Trophoblast cell (in vitro differentiated cells and primary cell): ENCODE results near the gene ACVR2B.

Source experiments
- DNase-seq, 2 donors: peaks; one replicate each; pipeline ENCODE4 v3.0.0-alpha.2; 2016
- H2AFZ ChIP-seq: 2 replicates; pipeline ENCODE4 v1.6.1; 2013; ENCODE audit warnings: low read length, moderate library complexity, mild to moderate bottlenecking; ENCODE audit not compliant: insufficient read depth, poor library complexity
- H2AK5ac ChIP-seq: 2 replicates; pipeline ENCODE4 v1.6.1; 2013; ENCODE audit warnings: mild to moderate bottlenecking, low read length
- H2BK120ac ChIP-seq: 2 replicates; pipeline ENCODE4 v1.6.1; 2013; ENCODE audit warnings: low read length, mild to moderate bottlenecking, moderate library complexity; ENCODE audit not compliant: insufficient read depth, poor library complexity
- H2BK12ac ChIP-seq: 2 replicates; pipeline ENCODE4 v1.6.1; 2013; ENCODE audit warnings: mild to moderate bottlenecking, low read length, moderate library complexity
- H2BK5ac ChIP-seq: 2 replicates; pipeline ENCODE4 v1.6.1; 2013; ENCODE audit warnings: low read length, low read depth, moderate library complexity, mild to moderate bottlenecking; ENCODE audit not compliant: poor library complexity
- H3K14ac ChIP-seq: 2 replicates; pipeline ENCODE4 v1.6.1; 2013; ENCODE audit warnings: mild to moderate bottlenecking, low read length
- H3K18ac ChIP-seq: 2 replicates; pipeline ENCODE4 v1.6.1; 2013; ENCODE audit warnings: mild to moderate bottlenecking, low read length
- H3K23ac ChIP-seq: 2 replicates; pipeline ENCODE4 v1.6.1; 2013; ENCODE audit warnings: low read length
- H3K27ac ChIP-seq: 2 replicates; pipeline ENCODE4 v1.5.1; 2013; ENCODE audit warnings: low read depth, mild to moderate bottlenecking, inconsistent platforms, low read length, moderate library complexity
- H3K27me3 ChIP-seq: 2 replicates; pipeline ENCODE4 v1.6.1; 2013; ENCODE audit warnings: inconsistent platforms, mild to moderate bottlenecking, low read length, moderate library complexity; ENCODE audit not compliant: insufficient read depth
- H3K36me3 ChIP-seq, 2 experiments: 1 replicate in 1 of 2; 2 replicates in 1 of 2; pipeline ENCODE4 v1.6.1; 2013; ENCODE audit warnings: low read length in 2 of 2, mild to moderate bottlenecking in 2 of 2, moderate library complexity in 1 of 2; ENCODE audit not compliant: insufficient read depth in 2 of 2, control insufficient read depth in 1 of 2
- H3K4ac ChIP-seq: 2 replicates; pipeline ENCODE4 v1.6.1; 2013; ENCODE audit warnings: low read depth, mild to moderate bottlenecking, low read length, moderate library complexity
- H3K4me1 ChIP-seq, 2 experiments: 1 replicate in 1 of 2; 2 replicates in 1 of 2; pipeline ENCODE4 v1.6.1; 2013; ENCODE audit warnings: low read length in 2 of 2, mild to moderate bottlenecking in 2 of 2, moderate library complexity in 1 of 2; ENCODE audit not compliant: insufficient read depth in 2 of 2, control insufficient read depth in 1 of 2
- H3K4me2 ChIP-seq: 2 replicates; pipeline ENCODE4 v1.6.1; 2013; ENCODE audit warnings: inconsistent platforms, mild to moderate bottlenecking, low read length, moderate library complexity
- H3K4me3 ChIP-seq: 2 replicates; pipeline ENCODE4 v1.5.1; 2013; ENCODE audit warnings: mild to moderate bottlenecking, low read depth, low read length, inconsistent platforms
- H3K79me1 ChIP-seq: one replicate; pipeline ENCODE4 v1.6.1; 2013; ENCODE audit warnings: low read length
- H3K79me2 ChIP-seq: 2 replicates; pipeline ENCODE4 v1.6.1; 2013; ENCODE audit warnings: low read length, mild to moderate bottlenecking; ENCODE audit not compliant: control insufficient read depth, insufficient read depth, poor library complexity
- H3K9ac ChIP-seq: 2 replicates; pipeline ENCODE4 v1.6.1; 2013; ENCODE audit warnings: mild to moderate bottlenecking, low read length
- H3K9me3 ChIP-seq: 2 replicates; pipeline ENCODE4 v1.6.1; 2013; ENCODE audit warnings: low read depth, mild to moderate bottlenecking, control low read depth, inconsistent platforms, low read length; ENCODE audit not compliant: insufficient read depth
- H4K12ac ChIP-seq: 2 replicates; pipeline ENCODE4 v1.6.1; 2013; ENCODE audit warnings: low read depth, mild to moderate bottlenecking, low read length, moderate library complexity
- H4K8ac ChIP-seq: 2 replicates; pipeline ENCODE4 v1.6.1; 2013; ENCODE audit warnings: low read depth, mild to moderate bottlenecking, low read length, moderate library complexity
- H4K91ac ChIP-seq: one replicate; pipeline ENCODE4 v1.6.1; 2013; ENCODE audit warnings: low read depth, mild to moderate bottlenecking, low read length, moderate library complexity
- WGBS: extraction: QIAGEN DNeasy Blood & Tissue Kit; methylation state at CpG from one replicate; pipeline ENCODE4 v1.1.7; 2013; ENCODE audit warnings: missing lambda C conversion rate; ENCODE audit not compliant: insufficient read length, insufficient coverage; ENCODE audit errors: extremely low coverage; 5-methylcytosine and 5-hydroxymethylcytosine counted together

The ACVR2B gene

GRCh38 chr3:38482951-38483350 is 29.3 kb downstream of the ACVR2B start:
- H3K27me3 ChIP-seq = no peaks in the 10 kb centered on the region
- H4K12ac ChIP-seq = no peak overlapping the region
- H3K23ac ChIP-seq = no peak overlapping the region
- no peak overlapping the region for H3K4me2 ChIP-seq
- no peaks in the 10 kb centered on the region for H3K79me2 ChIP-seq
- H4K8ac ChIP-seq = no peak overlapping the region
- H3K79me1 ChIP-seq = no peaks in the 10 kb centered on the region
- no peak overlapping the region for H2AFZ ChIP-seq
- no peak overlapping the region for H2BK12ac ChIP-seq
- no peak overlapping the region for H3K14ac ChIP-seq
- no peak overlapping the region for H3K9ac ChIP-seq
- H4K91ac ChIP-seq = no peak overlapping the region
- H2AK5ac ChIP-seq = no peak overlapping the region
- no peak overlapping the region for H2BK120ac ChIP-seq
- WGBS = no CpG with 5 or more reads among the region's 10 CpGs
- H3K9me3 ChIP-seq = peaks cover 2% of the 10 kb centered on the region
- no peak for DNase-seq
- no peak overlapping the region for H3K4me3 ChIP-seq
- H3K27ac ChIP-seq = no peak overlapping the region
- H3K4ac ChIP-seq = no peak overlapping the region
- peaks cover 44 to 55% of the 10 kb centered on the region in 2 experiments for H3K36me3 ChIP-seq
- H3K18ac ChIP-seq = no peak overlapping the region
- H2BK5ac ChIP-seq = no peak overlapping the region
- no peaks in the 10 kb centered on the region for H3K4me1 ChIP-seq

GRCh38 chr3:38487323-38487722 is 33.6 kb downstream of the ACVR2B start:
- H3K4ac ChIP-seq = no peak overlapping the region
- H3K79me1 ChIP-seq = no peaks in the 10 kb centered on the region
- no peak overlapping the region for H3K9ac ChIP-seq
- no peaks in the 10 kb centered on the region for H3K27me3 ChIP-seq
- no peaks in the 10 kb centered on the region for H3K79me2 ChIP-seq
- no peak overlapping the region for H3K4me2 ChIP-seq
- H4K91ac ChIP-seq = no peak overlapping the region
- no peak overlapping the region for H3K14ac ChIP-seq
- no peak overlapping the region for H3K23ac ChIP-seq
- H2AFZ ChIP-seq = no peak overlapping the region
- no peak overlapping the region for H3K27ac ChIP-seq
- H2AK5ac ChIP-seq = no peak overlapping the region
- no peaks in the 10 kb centered on the region for H3K9me3 ChIP-seq
- H4K12ac ChIP-seq = no peak overlapping the region
- no peaks in the 10 kb centered on the region for H3K4me1 ChIP-seq
- H2BK120ac ChIP-seq = no peak overlapping the region
- H3K4me3 ChIP-seq = no peak overlapping the region
- no peak overlapping the region for H2BK12ac ChIP-seq
- H3K18ac ChIP-seq = no peak overlapping the region
- H4K8ac ChIP-seq = no peak overlapping the region
- WGBS = no CpG with 5 or more reads among the region's 3 CpGs
- no peak overlapping the region for H2BK5ac ChIP-seq
- H3K36me3 ChIP-seq = peaks cover 14 to 28% of the 10 kb centered on the region in 2 experiments
- DNase-seq = no peak

GRCh38 chr3:38488949-38489348 is 35.3 kb downstream of the ACVR2B start:
- Histone ChIP-seq H3K4me2 (no peak overlapping the region), H3K14ac (no peak overlapping the region), H3K4me3 (no peak overlapping the region), H2BK5ac (no peak overlapping the region), H3K18ac (no peak overlapping the region), H2AFZ (no peak overlapping the region), H3K9me3 (no peaks in the 10 kb centered on the region), H3K27ac (no peak overlapping the region), H4K12ac (no peak overlapping the region), H3K9ac (no peak overlapping the region), H4K91ac (no peak overlapping the region), H3K4me1 (no peaks in the 10 kb centered on the region), H3K79me2 (no peaks in the 10 kb centered on the region), H2BK120ac (no peak overlapping the region), H3K23ac (no peak overlapping the region), H4K8ac (no peak overlapping the region), H3K4ac (no peak overlapping the region), H3K36me3 (peaks cover 4 to 13% of the 10 kb centered on the region in 2 experiments), H3K27me3 (no peaks in the 10 kb centered on the region), H3K79me1 (no peaks in the 10 kb centered on the region), H2AK5ac (no peak overlapping the region), H2BK12ac (no peak overlapping the region)
- WGBS = no CpG with 5 or more reads among the region's 2 CpGs
- no peak for DNase-seq

- H3K27me3 ChIP-seq = no peaks in the 10 kb centered on the region
Measured at GRCh38 chr3:38489766-38490165, 36.1 kb downstream of the ACVR2B start.

More at GRCh38 chr3:38489766-38490165, 36.1 kb downstream of the ACVR2B start:
- Histone ChIP-seq H3K4me3 (no peak overlapping the region), H3K4ac (no peak overlapping the region), H3K79me1 (no peaks in the 10 kb centered on the region), H4K12ac (no peak overlapping the region), H4K8ac (no peak overlapping the region), H2AK5ac (no peak overlapping the region), H3K4me1 (no peaks in the 10 kb centered on the region), H3K9me3 (no peaks in the 10 kb centered on the region), H2BK5ac (no peak overlapping the region), H2AFZ (no peak overlapping the region), H2BK12ac (no peak overlapping the region), H3K14ac (no peak overlapping the region), H3K79me2 (no peaks in the 10 kb centered on the region), H3K36me3 (peaks cover 2 to 10% of the 10 kb centered on the region in 2 experiments), H3K18ac (no peak overlapping the region), H4K91ac (no peak overlapping the region), H3K27ac (no peak overlapping the region), H3K9ac (no peak overlapping the region), H2BK120ac (no peak overlapping the region), H3K4me2 (no peak overlapping the region), H3K23ac (no peak overlapping the region)
- no CpG with 5 or more reads among the region's 2 CpGs for WGBS
- no peak for DNase-seq
